Measurements from ENCODE around the gene ZNF649. TPM values are rescaled to one million over a fixed set of nuclear protein-coding genes. Genes with fewer than 3 reads are reported as not detected.

The ZNF649 gene
- total and polyA plus RNA-seq, 2 of the 4 experiments (the other 2 are of a cell fraction): 1.9 to 10.4 TPM

GRCh38 chr19:51873097-51873496 is 31.7 kb downstream of the ZNF649 start:
- BruUV-seq (replicated peaks): no TSS peak
- H3K4me2 ChIP-seq (ENCODE audit: low read depth, low read length): no peak overlapping the region
- peaks cover 24% of the 10 kb centered on the region for H3K36me3 ChIP-seq (ENCODE audit: control insufficient read depth, insufficient read depth, low read length)
- H4K8ac ChIP-seq (ENCODE audit: low read depth in 2 of 2, low read length in 2 of 2): no peak overlapping the region
- in situ Hi-C loops (cut with MboI; ENCODE audit: low sequenced_read_pairs) (no loop called here), dilution Hi-C loops (cut with HindIII; ENCODE audit: low sequenced_read_pairs, unreplicated experiment) (no loop called here), intact Hi-C loops (cut with micrococcal nuclease) (no loop called here)
- ATAC-seq (ENCODE audit: low read depth) (no peak), DNase-seq (no peak)
- no peak overlapping the region for H2AFZ ChIP-seq (replicated peaks; ENCODE audit: low read length, poor library complexity)
- peaks cover 60% of the 10 kb centered on the region for H3K9me3 ChIP-seq (ENCODE audit: control insufficient read depth, insufficient read depth, low read length)
- H2BK20ac ChIP-seq (ENCODE audit: low read depth, low read length): no peak overlapping the region
- H4K20me1 ChIP-seq (ENCODE audit: insufficient read depth, low read length): no peaks in the 10 kb centered on the region
- H3K4ac ChIP-seq (ENCODE audit: low read depth, low read length): no peak overlapping the region
- no peak overlapping the region for H4K91ac ChIP-seq (ENCODE audit: insufficient read depth, low read depth, low read length)
- no peak overlapping the region for H2BK15ac ChIP-seq (ENCODE audit: low read depth, low read length)
- H3K27ac ChIP-seq (ENCODE audit: insufficient read depth, low read length): no peak overlapping the region
- no peak overlapping the region for H3K18ac ChIP-seq (ENCODE audit: low read depth, low read length)
- H3K27me3 ChIP-seq (ENCODE audit: control insufficient read depth, insufficient read depth, low read length): no peaks in the 10 kb centered on the region
- no peak overlapping the region for H3K14ac ChIP-seq (replicated peaks; ENCODE audit: low read depth, low read length)
- whole genome bisulfite sequencing, 2 experiments (ENCODE audit: extremely low coverage in 2 of 2, insufficient read length in 1 of 2): no CpG with 5 or more reads among the region's 4 CpGs
- H3K23ac ChIP-seq (ENCODE audit: low read depth, low read length): no peak overlapping the region
- H3K9ac ChIP-seq (ENCODE audit: low read depth, low read length): no peak overlapping the region
- no peak overlapping the region for H2BK120ac ChIP-seq (ENCODE audit: low read depth, low read length)
- H3K79me1 ChIP-seq (ENCODE audit: low read depth in 1 of 2, low read length in 2 of 2): no peaks in the 10 kb centered on the region
- POLR2A ChIA-PET (ENCODE audit: unreplicated experiment): no interaction called here
- H2AK9ac ChIP-seq (replicated peaks; ENCODE audit: low read depth, low read length, poor library complexity): no peak overlapping the region
- no peaks in the 10 kb centered on the region for H3K9me1 ChIP-seq (ENCODE audit: insufficient read depth, low read length)
- H3K56ac ChIP-seq (ENCODE audit: extremely low read depth, insufficient read depth, low read length): no peak overlapping the region
- TF ChIP-seq CHD1 (IDR thresholded peaks at IDR 0.05; ENCODE audit: low read depth, low read length): no peak
- no peak for TF ChIP-seq RFX5 (IDR thresholded peaks at IDR 0.05; ENCODE audit: low read depth, low read length)
- no peak for TF ChIP-seq MXI1 (IDR thresholded peaks at IDR 0.05; ENCODE audit: borderline replicate concordance, low read depth, low read length)
- no peak for TF ChIP-seq POLR2A (IDR thresholded peaks at IDR 0.05; ENCODE audit: low read depth, low read length)
- TF ChIP-seq MAZ (IDR thresholded peaks at IDR 0.05; ENCODE audit: borderline replicate concordance, low read depth, low read length): no peak
- no peak for TF ChIP-seq ELK1 (IDR thresholded peaks at IDR 0.05; ENCODE audit: borderline replicate concordance, low read depth, low read length)
- TF ChIP-seq RCOR1 (IDR thresholded peaks at IDR 0.05; ENCODE audit: insufficient replicate concordance, low read length): no peak
- no peak for TF ChIP-seq CEBPB (IDR thresholded peaks at IDR 0.05; ENCODE audit: low read depth, low read length)
- no peak for TF ChIP-seq RAD21 (IDR thresholded peaks at IDR 0.05; ENCODE audit: low read length)
- TF ChIP-seq NFE2L2 (IDR thresholded peaks at IDR 0.05; ENCODE audit: low read depth, low read length): no peak
- no peak for TF ChIP-seq SMC3 (IDR thresholded peaks at IDR 0.05; ENCODE audit: low read depth, low read length)
- TF ChIP-seq USF2 (IDR thresholded peaks at IDR 0.05; ENCODE audit: low read depth, low read length): no peak
- no peak for TF ChIP-seq BHLHE40 (IDR thresholded peaks at IDR 0.05; ENCODE audit: low read depth, low read length)
- no peak for TF ChIP-seq CTCF (conservative IDR thresholded peaks at IDR 0.05; ENCODE audit: low read depth, low read length)
- TF ChIP-seq MAFK (IDR thresholded peaks at IDR 0.05; ENCODE audit: low read depth, low read length): no peak
- no peak for TF ChIP-seq FOS (IDR thresholded peaks at IDR 0.05; ENCODE audit: low read depth, low read length)
- no peaks in the 10 kb centered on the region for H3K4me1 ChIP-seq (ENCODE audit: control insufficient read depth, insufficient read depth, low read length)
- no peak overlapping the region for H3K4me3 ChIP-seq (ENCODE audit: insufficient read depth, low read depth, low read length)
- no peak overlapping the region for H2BK5ac ChIP-seq (ENCODE audit: low read depth, low read length, poor library complexity, severe bottlenecking)
- CTCF ChIA-PET: no interaction called here
- H2AK5ac ChIP-seq (ENCODE audit: low read depth, low read length): no peak overlapping the region
- H4K5ac ChIP-seq (ENCODE audit: low read depth, low read length): no peak overlapping the region

Measured in IMR-90 (cell line).